ENCODE measurements around the gene ID4.

Gene ID4

DNA sequence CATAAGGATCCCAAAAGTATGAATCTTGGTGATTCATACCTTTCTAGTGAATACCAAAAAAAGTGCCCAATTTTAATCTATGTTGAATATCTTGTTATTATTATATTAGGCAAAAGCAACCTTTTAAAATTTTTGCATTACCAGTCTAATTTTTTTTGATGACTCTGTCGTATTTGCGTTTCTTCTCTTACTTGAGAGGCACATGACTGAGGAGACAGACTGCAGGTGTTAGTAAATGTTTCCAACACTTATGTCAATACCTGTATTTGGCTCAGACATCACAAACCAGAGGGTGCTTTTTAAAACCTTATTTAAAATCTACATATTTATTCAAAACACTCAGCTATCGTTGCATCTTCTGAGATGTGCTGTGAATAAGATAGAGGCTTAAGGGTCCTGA is 27.1 kb downstream of the ID4 start:
- no peak for DNase-seq

DNA sequence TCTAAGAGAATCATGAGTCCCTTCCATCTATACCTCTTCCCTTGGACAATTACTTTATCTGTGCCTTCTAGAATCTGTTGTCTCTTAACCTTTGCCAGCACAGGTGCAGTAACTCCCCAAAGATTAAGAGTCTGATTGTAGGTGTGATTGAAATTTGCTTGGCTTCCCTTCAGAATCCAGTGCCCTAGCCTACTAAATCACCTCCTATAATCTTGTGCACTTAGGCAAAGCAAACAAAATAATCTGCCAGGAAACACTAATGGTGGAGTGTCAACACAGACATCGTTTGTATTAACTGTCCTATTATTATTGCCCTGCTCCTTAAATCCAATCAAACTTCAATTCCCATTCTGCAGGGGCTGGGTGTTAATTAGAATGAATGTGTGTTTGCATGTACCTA is 28.0 kb downstream of the ID4 start:
- DNase-seq: no peak

GRCh38 chr6:19866173-19866984 is 29.2 kb downstream of the ID4 start:
- DNase-seq: no peak

- DNase-seq: no peak
Measured at GRCh38 chr6:19866985-19867627, 29.9 kb downstream of the ID4 start.

GRCh38 chr6:19869464-19869863 is 32.3 kb downstream of the ID4 start:
- DNase-seq: no peak

- no peak for DNase-seq
Measured at GRCh38 chr6:19870322-19870721, 33.2 kb downstream of the ID4 start.

GRCh38 chr6:19873031-19873430 is 35.9 kb downstream of the ID4 start:
- DNase-seq: no peak

GRCh38 chr6:19876672-19877071 is 39.5 kb downstream of the ID4 start:
- no peak for DNase-seq

- DNase-seq: no peak
Measured at GRCh38 chr6:19879663-19880062, 42.5 kb downstream of the ID4 start.

- DNase-seq: no peak
Measured at GRCh38 chr6:19880066-19880465, 42.9 kb downstream of the ID4 start.

DNA sequence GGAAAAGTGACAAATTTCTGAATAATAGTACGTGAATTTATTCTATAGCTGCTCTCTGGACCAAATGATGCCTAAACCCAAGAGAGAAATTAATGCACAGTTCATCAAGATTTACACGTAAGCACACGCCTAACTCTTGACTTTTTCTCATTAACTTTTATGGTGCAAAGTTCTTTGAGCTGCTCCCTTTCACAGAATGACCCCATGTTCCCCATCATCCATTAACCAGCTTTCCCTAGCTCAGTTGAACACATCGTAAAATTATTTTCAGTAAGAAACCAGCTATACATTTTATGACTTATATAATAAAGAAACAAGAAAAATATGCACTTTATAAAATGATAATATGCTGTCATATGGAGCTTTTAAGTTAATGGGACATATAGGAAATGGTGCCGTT is 54.3 kb downstream of the ID4 start:
- no peak for DNase-seq
